ENCODE results near the gene DLGAP1. TPM values are rescaled to one million over a fixed set of nuclear protein-coding genes. Genes with fewer than 3 reads are reported as not detected.

The DLGAP1 gene
- total and polyA plus RNA-seq, 2 experiments from 2014 or later: 3.1 to 6.5 TPM

DNA sequence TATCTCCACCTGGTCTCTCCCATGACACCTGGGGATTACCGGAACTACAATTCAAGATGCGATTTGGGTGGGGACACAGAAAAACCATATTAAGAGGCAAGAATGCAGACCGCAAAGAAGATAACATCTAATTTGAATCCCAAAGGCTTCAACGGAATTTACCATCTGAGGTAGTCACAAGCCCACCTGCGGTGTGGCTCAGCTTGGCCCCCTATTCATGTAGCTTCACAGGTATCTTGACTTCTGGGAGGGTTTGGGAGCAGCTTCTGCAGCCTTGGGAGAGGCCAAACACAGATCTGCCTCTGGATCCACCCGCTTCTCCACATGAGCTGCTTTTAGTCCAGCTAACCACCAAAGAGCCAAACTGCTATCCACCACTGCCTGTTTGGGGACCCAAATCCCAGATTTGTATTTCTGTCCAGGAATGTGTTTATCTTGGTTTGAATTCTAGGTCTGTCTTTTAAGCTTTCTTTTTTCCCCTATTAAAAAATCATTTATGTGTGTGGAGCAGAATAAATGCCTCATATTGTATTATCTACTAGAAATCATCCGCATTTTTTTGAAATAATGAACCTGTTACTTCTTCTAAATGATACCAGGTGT lies 247.6 kb downstream of the DLGAP1 start:
- WGBS (ENCODE audit: low lambda C conversion rate, missing lambda C conversion rate): 83% methylated on average over 7 of the region's 7 CpGs

DNA sequence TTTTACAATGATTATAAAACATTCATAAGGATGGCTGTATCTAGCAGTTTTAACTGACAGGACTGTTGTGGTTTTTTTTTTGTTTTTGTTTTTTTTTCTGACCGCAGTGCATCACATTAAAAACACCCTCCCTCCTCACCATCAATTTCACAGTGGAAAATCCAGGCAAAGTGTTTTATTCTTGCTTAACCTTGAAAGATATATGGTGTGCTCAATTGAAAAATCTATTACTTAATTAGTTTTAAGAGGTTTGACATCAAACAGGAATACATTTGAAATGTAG lies 250.7 kb downstream of the DLGAP1 start:
- H3K4me3 ChIP-seq: no peak overlapping the region
- H3K4me2 ChIP-seq: no peak overlapping the region
- no peak for DNase-seq (ENCODE audit: low spot score)
- WGBS (ENCODE audit: low lambda C conversion rate, missing lambda C conversion rate): 87% methylated on average over 1 of the region's 1 CpG
- H3K79me2 ChIP-seq: no peaks in the 10 kb centered on the region
- H2AFZ ChIP-seq: no peak overlapping the region
- no peaks in the 10 kb centered on the region for H3K36me3 ChIP-seq (replicated peaks; ENCODE audit: insufficient read depth, low read depth)
- no peaks in the 10 kb centered on the region for H3K4me1 ChIP-seq (ENCODE audit: insufficient read depth)
- H4K20me1 ChIP-seq (ENCODE audit: insufficient read depth, poor library complexity, severe bottlenecking): no peaks in the 10 kb centered on the region
- TF ChIP-seq EZH2 (IDR thresholded peaks at IDR 0.05; ENCODE audit: borderline replicate concordance) (no peak), EZH2phosphoT487 (IDR thresholded peaks at IDR 0.05; ENCODE audit: low read depth, severe bottlenecking, unreplicated experiment) (no peak)
- TF ChIP-seq, protein P1, sequence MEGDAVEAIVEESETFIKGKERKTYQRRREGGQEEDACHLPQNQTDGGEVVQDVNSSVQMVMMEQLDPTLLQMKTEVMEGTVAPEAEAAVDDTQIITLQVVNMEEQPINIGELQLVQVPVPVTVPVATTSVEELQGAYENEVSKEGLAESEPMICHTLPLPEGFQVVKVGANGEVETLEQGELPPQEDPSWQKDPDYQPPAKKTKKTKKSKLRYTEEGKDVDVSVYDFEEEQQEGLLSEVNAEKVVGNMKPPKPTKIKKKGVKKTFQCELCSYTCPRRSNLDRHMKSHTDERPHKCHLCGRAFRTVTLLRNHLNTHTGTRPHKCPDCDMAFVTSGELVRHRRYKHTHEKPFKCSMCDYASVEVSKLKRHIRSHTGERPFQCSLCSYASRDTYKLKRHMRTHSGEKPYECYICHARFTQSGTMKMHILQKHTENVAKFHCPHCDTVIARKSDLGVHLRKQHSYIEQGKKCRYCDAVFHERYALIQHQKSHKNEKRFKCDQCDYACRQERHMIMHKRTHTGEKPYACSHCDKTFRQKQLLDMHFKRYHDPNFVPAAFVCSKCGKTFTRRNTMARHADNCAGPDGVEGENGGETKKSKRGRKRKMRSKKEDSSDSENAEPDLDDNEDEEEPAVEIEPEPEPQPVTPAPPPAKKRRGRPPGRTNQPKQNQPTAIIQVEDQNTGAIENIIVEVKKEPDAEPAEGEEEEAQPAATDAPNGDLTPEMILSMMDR (IDR thresholded peaks at IDR 0.05; ENCODE audit: poor library complexity): no peak
- no peaks in the 10 kb centered on the region for H3K9me3 ChIP-seq (ENCODE audit: low read depth)
- no peak overlapping the region for H3K27ac ChIP-seq
- no peaks in the 10 kb centered on the region for H3K27me3 ChIP-seq
- no peaks in the 10 kb centered on the region for H3K9me2 ChIP-seq (replicated peaks; ENCODE audit: insufficient read depth)

More for the DNA sequence above, 247.6 kb downstream of the DLGAP1 start:
- no peaks in the 10 kb centered on the region for H3K27me3 ChIP-seq
- no peaks in the 10 kb centered on the region for H3K79me2 ChIP-seq
- TF ChIP-seq EZH2phosphoT487 (IDR thresholded peaks at IDR 0.05; ENCODE audit: low read depth, severe bottlenecking, unreplicated experiment) (no peak), EZH2 (IDR thresholded peaks at IDR 0.05; ENCODE audit: borderline replicate concordance) (no peak)
- TF ChIP-seq, protein P1 (IDR thresholded peaks at IDR 0.05; ENCODE audit: poor library complexity): no peak
- H3K4me1 ChIP-seq (ENCODE audit: insufficient read depth): no peaks in the 10 kb centered on the region
- no peaks in the 10 kb centered on the region for H3K36me3 ChIP-seq (replicated peaks; ENCODE audit: insufficient read depth, low read depth)
- no peaks in the 10 kb centered on the region for H3K9me2 ChIP-seq (replicated peaks; ENCODE audit: insufficient read depth)
- H2AFZ ChIP-seq: no peak overlapping the region
- no peak overlapping the region for H3K27ac ChIP-seq
- DNase-seq (ENCODE audit: low spot score): no peak
- no peak overlapping the region for H3K4me2 ChIP-seq
- no peaks in the 10 kb centered on the region for H3K9me3 ChIP-seq (ENCODE audit: low read depth)
- H4K20me1 ChIP-seq (ENCODE audit: insufficient read depth, poor library complexity, severe bottlenecking): no peaks in the 10 kb centered on the region
- no peak overlapping the region for H3K4me3 ChIP-seq

DNA sequence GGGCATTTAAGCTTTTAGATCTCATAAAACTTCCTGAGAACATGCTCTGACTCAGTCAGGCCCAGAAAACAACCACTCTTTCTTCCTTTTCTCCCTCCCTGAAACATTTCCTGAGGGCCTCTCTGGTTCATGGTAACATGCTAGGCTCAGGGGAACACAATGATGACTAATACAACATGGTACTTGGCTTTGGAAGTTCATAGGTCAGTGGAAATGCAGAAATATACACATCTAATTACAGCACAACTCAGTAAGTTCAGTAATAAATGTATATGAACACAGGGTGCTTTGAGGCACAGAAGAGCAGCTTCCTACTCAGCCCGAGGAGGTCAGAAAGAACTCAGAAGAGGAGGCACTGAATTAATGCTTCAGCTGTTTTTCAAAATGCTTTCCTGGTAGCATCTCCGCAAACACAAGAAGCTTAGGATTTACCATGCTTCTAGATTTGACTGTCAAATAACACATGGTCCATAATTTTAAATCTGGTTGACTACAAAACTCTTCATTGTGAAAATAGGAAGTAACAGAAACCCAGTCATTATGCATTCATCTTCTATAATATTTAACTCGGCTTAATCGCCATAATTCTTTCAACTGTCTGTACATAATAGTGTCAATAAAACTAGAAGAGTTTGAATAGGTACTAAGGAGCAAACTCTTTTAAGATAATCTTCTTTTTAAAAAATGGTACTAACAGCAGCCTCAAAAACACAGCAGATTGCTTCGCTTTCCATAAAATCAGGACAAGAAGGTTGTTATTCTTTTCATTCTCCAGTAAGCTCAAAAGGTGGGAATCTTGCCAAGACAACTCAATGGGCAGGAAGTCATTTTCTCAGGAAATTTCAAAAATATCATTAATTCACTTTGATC lies 251.3 kb downstream of the DLGAP1 start:
- H3K79me2 ChIP-seq: no peaks in the 10 kb centered on the region
- no peaks in the 10 kb centered on the region for H3K9me3 ChIP-seq (ENCODE audit: low read depth)
- H3K4me1 ChIP-seq (ENCODE audit: insufficient read depth): no peaks in the 10 kb centered on the region
- no peak for TF ChIP-seq EZH2 (IDR thresholded peaks at IDR 0.05; ENCODE audit: borderline replicate concordance)
- TF ChIP-seq EZH2phosphoT487 (IDR thresholded peaks at IDR 0.05; ENCODE audit: low read depth, severe bottlenecking, unreplicated experiment): no peak
- TF ChIP-seq, protein P1 (IDR thresholded peaks at IDR 0.05; ENCODE audit: poor library complexity): no peak
- no peak overlapping the region for H3K4me3 ChIP-seq
- H3K4me2 ChIP-seq: no peak overlapping the region
- DNase-seq (ENCODE audit: low spot score): peak; percentile 5
- no peak overlapping the region for H2AFZ ChIP-seq
- no peak overlapping the region for H3K27ac ChIP-seq
- H3K27me3 ChIP-seq: no peaks in the 10 kb centered on the region
- H3K9me2 ChIP-seq (replicated peaks; ENCODE audit: insufficient read depth): no peaks in the 10 kb centered on the region
- no peaks in the 10 kb centered on the region for H3K36me3 ChIP-seq (replicated peaks; ENCODE audit: insufficient read depth, low read depth)
- 92% methylated on average over 5 of the region's 5 CpGs for WGBS (ENCODE audit: low lambda C conversion rate, missing lambda C conversion rate)
- no peaks in the 10 kb centered on the region for H4K20me1 ChIP-seq (ENCODE audit: insufficient read depth, poor library complexity, severe bottlenecking)
